Stimulated activated CD4-positive, alpha-beta T cell treated with anti-CD3 and anti-CD28 coated beads, Interleukin-1b, Interleukin-23, amount 100 ng/mL, for 24 hours (primary cell): ENCODE data around the gene PTPRG.
"Not testable (repeated sequence)": the region's sequence is repeated elsewhere in the genome, so short reads cannot be mapped to it uniquely, and the experiment has no call there.

ENCODE experiments used
- DNase-seq, 4 experiments: peaks; one replicate each; pipeline ENCODE4 v3.0.0-alpha.2; 2020; ENCODE audit warnings: low read depth in 4 of 4, low spot score in 1 of 4

The PTPRG gene

DNA sequence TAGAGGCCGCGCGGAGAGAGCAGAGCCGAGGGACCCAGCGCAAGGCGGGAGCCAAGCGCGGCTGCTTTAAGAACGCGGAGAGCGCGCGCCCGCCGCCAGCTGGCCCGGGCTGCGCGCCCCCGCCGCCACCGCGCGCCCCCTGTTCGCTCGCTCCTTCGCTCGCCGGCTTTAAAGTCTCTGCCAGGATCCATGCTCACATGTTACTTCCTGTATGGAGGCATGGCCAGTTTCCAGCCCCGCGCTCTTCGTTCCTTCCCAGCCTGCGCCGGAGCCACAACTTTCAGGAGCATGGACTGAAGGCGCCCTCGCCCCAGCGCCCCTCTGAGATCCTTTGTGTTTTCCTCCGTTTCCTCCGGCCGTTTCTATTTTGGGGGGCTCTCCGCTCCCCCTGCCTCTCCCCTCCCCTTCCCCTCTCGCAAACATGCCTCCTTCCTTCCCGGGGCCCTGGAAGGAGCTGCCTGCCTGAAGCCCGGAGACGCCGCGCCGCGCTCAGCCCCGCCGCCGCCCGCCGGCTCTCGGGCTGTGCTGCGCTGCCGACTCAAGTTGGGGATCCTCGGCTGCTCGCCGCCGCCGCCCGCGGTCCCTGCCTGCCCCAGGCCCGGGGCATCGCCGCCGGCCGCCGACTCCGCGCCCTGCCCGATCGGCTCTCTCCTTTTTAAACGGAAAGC lies at the start of gene PTPRG:
Gene PTPRG (plus strand): TSS at position 198 of the 668 bp plus-strand sequence. CDS start 717 bp downstream, outside the sequence.
- DNase-seq = peak in 1 of 4 experiments; percentile 23

GRCh38 chr3:61518590-61518989 lies 42.8 kb upstream of the PTPRG start:
- no peak for DNase-seq

DNA sequence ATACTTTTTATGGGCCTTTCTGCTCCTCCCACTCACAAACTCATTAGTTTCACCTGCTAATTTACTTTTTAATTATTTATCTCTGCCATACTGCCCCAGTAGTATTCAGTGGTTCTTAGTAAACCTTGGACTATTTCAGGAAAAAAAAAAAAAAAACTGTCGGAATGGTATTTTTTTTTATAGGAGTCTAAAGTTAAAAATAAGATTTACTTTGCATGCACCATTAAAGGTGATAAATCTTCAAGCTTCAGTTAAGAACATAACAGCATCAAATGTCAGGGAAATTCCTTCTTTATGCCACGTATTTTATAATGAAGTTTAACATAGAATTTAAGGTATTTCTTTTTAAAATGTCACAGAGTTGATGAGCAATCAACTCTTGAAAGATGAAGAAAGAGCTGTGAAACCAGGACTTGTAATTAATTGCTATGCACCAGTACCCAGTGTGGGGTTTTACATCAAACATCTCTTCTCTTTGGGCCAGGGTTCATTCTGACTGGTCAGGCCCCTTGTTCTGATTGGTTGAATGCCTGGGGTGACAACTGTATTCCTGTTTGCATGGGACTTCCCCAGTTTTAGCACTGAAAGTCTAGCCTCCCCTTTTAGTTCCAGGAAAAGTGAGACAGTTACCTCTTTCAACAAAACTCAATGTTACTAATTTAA lies 40.3 kb upstream of the PTPRG start:
- peak in 2 of 4 experiments; percentile 14 to 18 for DNase-seq

- no peak for DNase-seq
Measured at GRCh38 chr3:61522060-61522459, 39.3 kb upstream of the PTPRG start.

GRCh38 chr3:61522626-61523025 lies 38.7 kb upstream of the PTPRG start:
- no peak for DNase-seq

GRCh38 chr3:61524933-61525332 lies 36.4 kb upstream of the PTPRG start:
- no peak for DNase-seq

GRCh38 chr3:61526308-61526707 lies 35.1 kb upstream of the PTPRG start:
- no peak for DNase-seq

GRCh38 chr3:61527011-61527410 lies 34.4 kb upstream of the PTPRG start:
- no peak for DNase-seq

GRCh38 chr3:61530355-61530754 lies 31.0 kb upstream of the PTPRG start:
- no peak for DNase-seq

GRCh38 chr3:61531528-61531927 lies 29.8 kb upstream of the PTPRG start:
- no peak for DNase-seq

- DNase-seq = no peak
Measured at GRCh38 chr3:61532739-61533500, 28.5 kb upstream of the PTPRG start.

DNA sequence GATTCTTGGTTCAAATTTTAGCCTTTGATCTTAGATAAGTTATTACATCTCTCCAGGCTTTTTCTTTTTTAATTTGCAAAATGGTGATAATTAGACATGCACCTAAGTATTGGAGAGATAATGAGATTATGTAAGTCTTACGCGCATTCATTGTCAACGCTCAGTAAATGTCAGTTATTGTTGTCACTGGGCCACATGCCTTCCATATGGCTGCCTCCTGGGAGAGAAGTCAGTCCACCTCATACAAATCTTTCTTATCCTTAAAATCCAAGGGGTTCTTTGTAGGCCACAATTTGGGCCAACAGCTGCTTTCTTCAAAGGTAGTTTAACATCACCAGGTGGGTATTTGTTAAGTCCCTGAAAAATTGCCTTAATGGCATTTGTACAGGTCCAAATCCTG lies 25.5 kb upstream of the PTPRG start:
- no peak for DNase-seq

GRCh38 chr3:61537366-61537765 lies 24.0 kb upstream of the PTPRG start:
- DNase-seq = no peak

- no peak for DNase-seq
Measured at GRCh38 chr3:61538486-61538885, 22.9 kb upstream of the PTPRG start.

GRCh38 chr3:61541694-61542093 lies 19.7 kb upstream of the PTPRG start:
- DNase-seq = no peak

GRCh38 chr3:61545716-61546115 lies 15.7 kb upstream of the PTPRG start:
- no peak for DNase-seq

GRCh38 chr3:61547625-61548024 lies 13.7 kb upstream of the PTPRG start:
- DNase-seq = no peak

DNA sequence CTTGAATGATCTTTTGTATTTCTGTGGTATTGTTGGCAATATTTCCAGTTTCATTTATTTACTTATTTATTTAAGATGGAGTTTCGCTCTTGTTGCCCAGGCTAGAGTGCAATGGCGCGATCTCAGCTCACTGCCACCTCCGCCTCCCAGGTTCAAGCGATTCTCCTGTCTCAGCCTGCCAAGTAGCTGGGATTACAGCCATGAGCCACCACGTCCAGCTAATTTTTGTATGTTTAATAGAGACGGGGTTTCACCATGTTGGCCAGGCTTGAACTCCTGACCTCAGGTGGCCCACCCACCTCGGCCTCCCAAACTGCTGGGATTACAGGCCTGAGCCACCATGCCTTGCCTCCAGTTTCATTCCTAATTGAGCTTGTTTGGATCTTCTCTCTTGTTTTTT lies 8.7 kb upstream of the PTPRG start:
- DNase-seq = not testable (repeated sequence)

- DNase-seq = no peak
Measured at GRCh38 chr3:61559136-61559731, 2.1 kb upstream of the PTPRG start.

GRCh38 chr3:61560517-61561373 lies 626 bp upstream of the PTPRG start:
- peak in 1 of 4 experiments; percentile 30 for DNase-seq
